ENCODE measurements around the gene ERMP1. TPM values are rescaled to one million over a fixed set of nuclear protein-coding genes. Genes with fewer than 3 reads are reported as not detected.

ERMP1 gene, protein sequence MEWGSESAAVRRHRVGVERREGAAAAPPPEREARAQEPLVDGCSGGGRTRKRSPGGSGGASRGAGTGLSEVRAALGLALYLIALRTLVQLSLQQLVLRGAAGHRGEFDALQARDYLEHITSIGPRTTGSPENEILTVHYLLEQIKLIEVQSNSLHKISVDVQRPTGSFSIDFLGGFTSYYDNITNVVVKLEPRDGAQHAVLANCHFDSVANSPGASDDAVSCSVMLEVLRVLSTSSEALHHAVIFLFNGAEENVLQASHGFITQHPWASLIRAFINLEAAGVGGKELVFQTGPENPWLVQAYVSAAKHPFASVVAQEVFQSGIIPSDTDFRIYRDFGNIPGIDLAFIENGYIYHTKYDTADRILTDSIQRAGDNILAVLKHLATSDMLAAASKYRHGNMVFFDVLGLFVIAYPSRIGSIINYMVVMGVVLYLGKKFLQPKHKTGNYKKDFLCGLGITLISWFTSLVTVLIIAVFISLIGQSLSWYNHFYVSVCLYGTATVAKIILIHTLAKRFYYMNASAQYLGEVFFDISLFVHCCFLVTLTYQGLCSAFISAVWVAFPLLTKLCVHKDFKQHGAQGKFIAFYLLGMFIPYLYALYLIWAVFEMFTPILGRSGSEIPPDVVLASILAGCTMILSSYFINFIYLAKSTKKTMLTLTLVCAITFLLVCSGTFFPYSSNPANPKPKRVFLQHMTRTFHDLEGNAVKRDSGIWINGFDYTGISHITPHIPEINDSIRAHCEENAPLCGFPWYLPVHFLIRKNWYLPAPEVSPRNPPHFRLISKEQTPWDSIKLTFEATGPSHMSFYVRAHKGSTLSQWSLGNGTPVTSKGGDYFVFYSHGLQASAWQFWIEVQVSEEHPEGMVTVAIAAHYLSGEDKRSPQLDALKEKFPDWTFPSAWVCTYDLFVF
- total RNA-seq, result 73.5 and 201 TPM in 2 replicates

DNA sequence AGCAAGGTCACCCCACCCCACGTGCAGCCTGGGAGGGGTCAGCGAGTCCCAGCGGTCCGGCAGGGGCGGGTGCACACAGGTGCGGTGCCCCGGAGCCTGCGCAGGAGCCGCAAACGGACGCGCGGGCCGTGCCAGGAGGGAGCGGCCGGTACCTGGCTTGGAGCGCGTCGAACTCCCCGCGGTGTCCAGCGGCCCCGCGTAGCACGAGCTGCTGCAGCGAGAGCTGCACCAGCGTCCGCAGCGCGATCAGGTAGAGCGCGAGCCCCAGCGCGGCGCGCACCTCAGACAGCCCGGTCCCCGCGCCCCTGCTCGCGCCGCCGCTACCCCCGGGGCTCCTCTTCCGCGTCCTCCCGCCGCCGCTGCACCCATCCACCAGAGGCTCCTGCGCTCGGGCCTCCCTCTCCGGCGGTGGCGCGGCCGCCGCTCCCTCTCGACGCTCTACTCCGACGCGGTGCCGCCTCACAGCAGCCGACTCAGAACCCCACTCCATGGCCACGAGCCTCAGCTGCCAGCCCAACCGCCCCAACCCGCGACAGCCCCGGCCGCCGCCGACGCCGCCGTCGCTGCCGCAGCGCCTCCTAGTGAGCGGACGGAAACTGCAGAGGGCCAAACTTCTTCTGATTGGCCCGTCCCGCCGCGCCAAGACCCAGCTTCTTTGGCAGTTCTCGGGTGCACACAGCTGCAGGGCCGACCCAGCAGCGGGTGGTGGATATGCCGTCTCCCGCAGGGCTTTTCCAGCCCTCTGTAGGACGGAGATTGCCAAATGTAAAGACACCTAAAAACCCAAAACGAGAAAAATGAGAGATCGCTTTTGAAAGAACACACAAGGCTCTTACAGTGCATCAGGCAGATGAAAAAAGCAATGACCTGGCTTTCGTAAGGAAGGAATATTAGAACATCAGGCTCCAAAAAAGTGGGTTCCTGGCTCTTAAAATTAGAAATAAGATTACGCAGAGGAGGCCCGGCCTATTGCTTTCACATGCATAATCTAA lies at the start of gene ERMP1:
Gene ERMP1 (minus strand): TSS at position 580 of the 992 bp plus-strand sequence. CDS start 90 bp downstream, at position 490.

Other genes with a start within 250 kb of the ERMP1 start
- 32.8 and 47.5 TPM in 2 replicates for gene RIC1, start 204.0 kb downstream of the ERMP1 start, total RNA-seq
- not detected in 2 replicates for gene MLANA, start 57.8 kb upstream of the ERMP1 start, total RNA-seq
- 20.2 and 33.4 TPM in 2 replicates for gene RANBP6, start 182.5 kb upstream of the ERMP1 start, total RNA-seq

Data from nasal cavity respiratory epithelium epithelial cell of viscerocranial mucosa (primary cell).